GM19025 (cell line): ENCODE results near the gene SCAI.
"Not testable (repeated sequence)": the region's sequence is repeated elsewhere in the genome, so short reads cannot be mapped to it uniquely, and the experiment has no call there.

Experiments
- ATAC-seq: cut with Tn5 transposase; IDR thresholded peaks from one replicate; pipeline ENCODE4 v1.9.1; 2021; ENCODE audit warnings: mild to moderate bottlenecking, low read depth, moderate library complexity; ENCODE audit not compliant: unreplicated experiment

SCAI gene

DNA sequence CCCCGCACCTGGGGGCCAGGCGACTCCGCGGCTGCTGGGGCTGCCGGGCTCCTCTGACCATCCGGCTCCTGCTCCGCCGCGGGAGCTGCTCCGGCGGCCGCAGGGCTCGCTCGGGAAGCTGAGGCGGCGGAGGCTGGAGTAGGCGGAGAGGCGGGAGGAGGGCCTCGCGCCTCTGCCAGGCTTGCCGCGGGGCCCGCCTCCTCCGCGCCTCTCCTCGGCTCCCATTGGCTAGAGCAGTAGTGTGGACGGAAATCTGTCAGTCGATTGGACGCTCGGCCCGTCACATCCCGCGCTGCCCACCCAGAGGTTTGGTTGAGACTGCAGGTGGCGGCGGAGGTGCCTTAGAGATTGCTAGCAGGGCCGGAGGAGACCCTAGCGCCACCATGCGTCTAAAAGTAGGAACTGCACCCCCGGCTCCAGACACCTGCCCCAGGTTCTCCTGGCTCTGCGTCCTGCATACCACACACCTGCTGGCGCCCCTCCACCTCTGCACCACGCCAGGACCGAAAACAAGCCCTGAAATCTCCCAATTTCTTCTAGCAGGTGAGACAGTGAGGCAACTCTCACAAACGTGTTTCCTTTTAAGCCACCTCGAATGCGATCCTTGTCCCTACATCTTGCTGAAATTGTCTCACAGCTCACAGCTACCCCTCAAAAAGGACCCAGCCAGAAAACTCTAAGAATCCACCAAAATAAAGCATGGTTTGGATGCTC lies at the start of gene SCAI:
Gene SCAI, minus strand, starts transcription at position 152 of the 714 bp plus-strand sequence. Its CDS starts 91 bp downstream, at position 61.
- ATAC-seq: peak; percentile 98

DNA sequence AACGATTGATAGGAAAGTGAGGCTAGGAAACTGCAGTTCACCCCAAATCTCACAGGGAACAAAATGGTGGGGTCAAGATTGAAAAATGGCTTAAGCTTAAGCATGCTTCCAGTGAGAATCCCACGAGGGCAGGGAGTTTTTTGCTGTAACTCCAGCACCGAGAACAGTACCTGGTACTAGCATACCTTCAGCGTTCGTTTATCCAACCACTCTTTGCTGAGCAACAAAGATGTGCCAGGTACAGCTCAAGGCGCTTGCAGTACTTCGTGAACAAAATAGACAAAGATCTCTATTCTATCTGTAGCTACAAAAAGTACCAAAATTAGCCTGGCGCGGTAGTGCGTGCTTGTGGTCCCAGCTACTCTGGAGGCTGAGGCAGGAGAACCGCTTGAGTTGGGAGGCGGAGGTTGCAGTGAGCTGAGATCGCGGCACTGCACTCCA lies 47.1 kb upstream of the SCAI start:
- ATAC-seq: no peak

- peak; percentile 96 for ATAC-seq
Observed at GRCh38 chr9:125189361-125190289, 46.3 kb upstream of the SCAI start, which contains the start of gene PPP6C. Gene PPP6C, minus strand, starts transcription at chr9:125189803. Its CDS starts 85 bp downstream, at chr9:125189718.

DNA sequence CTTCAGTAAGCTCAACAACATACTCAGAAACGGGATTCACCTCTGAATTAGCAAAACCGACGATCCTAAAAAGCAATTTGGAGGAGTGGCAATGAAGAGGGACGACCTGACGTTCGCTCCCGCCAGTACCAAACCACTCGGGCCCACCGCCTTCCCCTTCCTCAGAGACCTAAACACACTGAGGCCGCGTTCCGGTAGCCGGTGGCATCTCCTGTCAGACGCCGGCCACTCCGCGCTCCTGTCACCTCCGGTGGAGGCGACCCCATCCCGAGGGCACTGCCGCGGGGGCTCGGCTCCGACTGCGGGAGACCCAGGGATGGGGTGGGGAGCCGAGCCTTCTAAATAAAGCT lies 45.7 kb upstream of the SCAI start:
- no peak for ATAC-seq

DNA sequence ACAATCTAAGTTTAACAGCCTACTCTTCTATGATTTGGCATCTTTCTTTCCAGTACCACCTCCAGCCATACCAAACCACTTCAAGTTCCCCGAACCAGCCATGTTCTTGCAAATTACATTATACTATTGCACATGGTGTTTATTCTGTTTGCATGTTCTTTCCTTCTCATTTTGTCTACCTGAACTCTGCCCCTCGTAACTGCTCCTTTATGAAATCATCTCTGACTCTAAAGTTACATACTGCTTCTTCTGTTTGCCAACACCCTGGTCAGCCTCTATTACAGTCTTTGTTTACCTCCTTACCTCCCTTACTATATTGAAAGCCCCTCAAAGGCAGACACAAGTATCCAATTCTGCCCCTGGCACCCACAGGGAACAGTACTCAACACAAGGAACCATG lies 40.2 kb upstream of the SCAI start:
- no peak for ATAC-seq

DNA sequence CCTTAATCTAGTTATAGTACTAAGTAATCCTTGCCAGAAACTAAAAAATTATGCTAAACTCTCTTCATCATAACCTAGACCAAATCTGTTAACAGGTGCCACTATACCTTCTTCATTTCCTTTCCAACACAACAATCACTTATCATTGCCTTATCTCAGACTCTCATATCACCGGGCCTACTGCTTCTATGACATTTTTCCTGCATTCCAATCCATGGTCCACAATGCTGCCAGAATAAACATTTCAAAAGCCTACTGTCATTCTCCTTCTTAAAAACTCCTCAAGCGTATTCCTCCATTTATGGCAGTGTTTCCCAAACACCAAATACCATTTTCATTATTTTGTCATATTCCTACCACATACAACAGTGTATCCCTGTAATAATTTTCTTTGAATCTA lies 39.7 kb upstream of the SCAI start:
- ATAC-seq: no peak

- ATAC-seq: not testable (repeated sequence)
Observed at GRCh38 chr9:125181756-125182155, 38.4 kb upstream of the SCAI start.

- no peak for ATAC-seq
Observed at GRCh38 chr9:125180876-125181275, 37.5 kb upstream of the SCAI start.

DNA sequence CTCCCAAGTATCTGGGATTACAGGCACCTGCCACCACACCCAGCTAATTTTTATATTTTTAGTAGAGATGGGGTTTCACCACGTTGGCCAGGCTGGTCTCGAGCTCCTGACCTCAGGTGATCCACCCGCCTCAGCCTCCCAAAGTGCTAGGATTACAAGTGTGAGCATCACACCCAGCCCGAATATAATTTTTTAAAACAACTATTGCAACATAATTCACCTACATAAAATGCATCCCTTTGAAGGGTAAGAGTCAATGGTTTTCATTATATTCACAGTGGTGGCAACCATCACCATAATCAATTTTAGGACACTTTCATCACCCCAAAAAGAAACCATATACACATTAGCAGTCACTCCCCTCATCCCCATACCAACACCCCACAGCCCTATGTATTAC lies 36.4 kb upstream of the SCAI start:
- ATAC-seq: not testable (repeated sequence)

DNA sequence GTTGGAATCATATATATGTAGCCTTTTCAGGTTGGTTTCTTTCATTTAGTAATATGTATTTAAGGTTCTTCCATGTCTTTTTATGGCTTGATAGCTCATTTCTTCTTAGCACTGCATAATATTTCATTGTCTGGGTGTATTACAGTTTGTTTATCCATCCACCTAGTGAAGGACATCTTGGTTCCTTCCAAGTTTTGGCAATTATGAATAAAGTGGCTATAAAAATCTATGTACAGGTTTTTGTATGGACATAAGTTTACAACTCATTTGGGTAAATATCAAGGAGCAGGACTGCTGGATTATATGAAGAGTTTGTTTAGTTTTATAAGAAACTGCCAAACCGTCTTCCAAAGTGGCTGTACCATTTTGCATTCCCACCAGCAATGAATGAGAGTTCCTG lies 34.6 kb upstream of the SCAI start:
- ATAC-seq: no peak

DNA sequence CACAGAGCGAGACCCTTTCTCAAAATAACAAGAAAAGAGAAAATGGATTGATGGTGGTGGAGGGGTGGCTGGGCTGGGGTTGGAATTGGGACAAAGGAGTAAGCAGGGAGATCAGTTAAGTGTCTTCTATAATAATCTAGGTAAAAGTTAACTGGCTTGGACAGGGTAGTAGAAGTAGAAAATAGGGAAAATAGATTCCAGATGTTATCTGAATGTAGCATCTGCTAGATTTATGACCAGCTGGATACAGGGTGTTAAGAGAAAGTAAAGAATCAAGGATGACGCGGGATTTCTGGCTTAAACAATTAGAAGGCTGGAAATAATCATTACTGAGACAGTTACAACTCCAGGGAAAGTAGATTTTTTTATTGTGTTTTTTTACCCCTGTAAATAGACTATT lies 33.3 kb upstream of the SCAI start:
- no peak for ATAC-seq

- no peak for ATAC-seq
Observed at GRCh38 chr9:125172031-125172755, 28.9 kb upstream of the SCAI start.

GRCh38 chr9:125169895-125170294 lies 26.6 kb upstream of the SCAI start:
- no peak for ATAC-seq

- ATAC-seq: no peak
Observed at GRCh38 chr9:125166762-125167161, 23.4 kb upstream of the SCAI start.

DNA sequence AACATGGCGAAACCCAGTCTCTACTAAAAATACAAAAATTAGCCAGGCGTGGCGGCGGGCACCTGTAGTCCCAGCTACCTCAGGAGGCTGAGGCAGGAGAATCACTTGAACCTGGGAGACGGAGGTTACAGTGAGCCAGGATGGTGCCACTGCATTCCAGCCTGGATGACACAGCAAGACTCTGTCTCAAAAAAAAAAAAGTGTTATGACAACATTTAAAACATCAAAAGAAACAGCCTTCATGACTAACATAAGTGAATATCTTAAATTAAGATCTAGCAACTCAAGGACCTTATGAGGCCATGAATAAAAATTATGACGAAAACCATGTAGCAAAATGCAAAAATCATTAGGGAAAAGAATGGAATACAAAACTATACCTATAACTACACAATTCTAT lies 19.6 kb upstream of the SCAI start:
- ATAC-seq: not testable (repeated sequence)

DNA sequence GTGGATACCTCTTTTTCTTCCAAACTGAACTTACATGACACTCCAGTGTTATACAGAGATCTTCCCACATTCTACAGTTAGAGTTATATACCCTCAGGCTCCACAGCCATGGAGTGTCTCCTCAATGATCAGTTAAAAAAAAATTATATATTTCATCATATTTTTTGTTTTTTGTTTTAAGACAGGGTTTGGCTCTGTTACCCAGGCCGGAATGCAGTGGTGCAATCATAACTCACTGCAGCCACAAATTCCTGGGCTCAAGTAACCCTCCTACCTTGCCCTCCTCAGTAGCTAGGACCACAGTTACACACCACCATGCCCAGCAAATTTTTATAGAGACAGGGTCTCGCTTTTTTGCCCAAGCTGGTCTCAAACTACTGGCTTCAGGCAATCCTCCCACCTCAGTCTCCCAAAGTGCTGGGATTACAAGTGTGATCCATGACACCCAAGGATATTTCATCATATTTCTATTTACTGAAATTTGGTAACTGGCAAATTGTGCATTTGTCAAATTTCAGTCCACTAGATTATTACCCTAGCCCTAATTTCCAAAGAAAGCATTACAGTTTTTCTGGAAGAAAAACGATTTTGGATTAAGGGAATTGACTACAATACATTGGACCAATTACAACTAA lies 18.1 kb upstream of the SCAI start:
- no peak for ATAC-seq

- ATAC-seq: no peak
Observed at GRCh38 chr9:125160750-125161149, 17.4 kb upstream of the SCAI start.

DNA sequence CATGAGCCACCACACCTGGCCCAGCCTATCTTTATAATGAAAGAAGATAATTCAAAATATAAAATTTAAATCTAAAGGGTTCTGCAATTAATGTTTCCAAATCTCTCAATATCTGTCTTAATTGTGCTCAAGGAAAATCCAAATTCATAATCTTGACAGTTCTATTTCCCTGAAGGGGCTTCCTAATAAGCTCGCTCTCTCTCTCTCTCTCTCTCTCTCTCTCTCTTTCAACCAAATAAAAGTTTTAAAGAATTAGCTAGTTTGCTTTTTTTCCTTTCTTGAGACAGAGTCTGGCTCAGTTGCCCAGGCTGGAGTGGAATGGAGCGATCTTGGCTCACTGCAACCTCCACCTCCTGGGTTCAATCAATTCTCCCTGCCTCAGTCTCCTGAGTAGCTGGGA lies 13.2 kb upstream of the SCAI start:
- ATAC-seq: no peak

DNA sequence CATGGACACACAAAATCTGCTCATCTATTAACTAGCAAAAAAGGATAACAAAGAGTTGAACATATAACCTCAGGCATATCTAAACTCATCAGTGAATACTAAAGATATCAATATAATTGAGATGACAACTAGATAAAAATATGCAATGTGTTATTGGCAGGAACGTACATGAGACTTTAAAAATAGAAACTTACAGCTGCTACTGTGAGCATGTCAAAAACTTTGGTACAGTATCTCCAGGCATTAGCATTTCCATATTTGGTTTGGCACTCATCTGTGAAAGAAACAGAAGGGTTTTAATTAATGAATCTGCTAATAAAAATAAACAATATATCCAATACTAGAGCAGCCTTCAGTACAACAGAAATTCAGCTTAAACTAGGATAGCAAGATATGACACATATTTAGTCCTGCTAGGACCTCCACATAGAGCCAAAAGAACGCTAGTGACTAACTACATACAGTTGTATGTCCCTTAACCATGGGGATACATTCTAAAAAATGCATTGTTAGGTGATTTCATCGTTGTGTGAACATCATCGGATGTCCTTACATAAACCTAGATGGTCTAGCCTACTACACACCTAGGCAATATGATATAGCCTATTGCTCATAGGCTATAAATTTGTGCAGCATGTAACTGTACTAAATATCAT lies 10.5 kb upstream of the SCAI start:
- ATAC-seq: no peak

DNA sequence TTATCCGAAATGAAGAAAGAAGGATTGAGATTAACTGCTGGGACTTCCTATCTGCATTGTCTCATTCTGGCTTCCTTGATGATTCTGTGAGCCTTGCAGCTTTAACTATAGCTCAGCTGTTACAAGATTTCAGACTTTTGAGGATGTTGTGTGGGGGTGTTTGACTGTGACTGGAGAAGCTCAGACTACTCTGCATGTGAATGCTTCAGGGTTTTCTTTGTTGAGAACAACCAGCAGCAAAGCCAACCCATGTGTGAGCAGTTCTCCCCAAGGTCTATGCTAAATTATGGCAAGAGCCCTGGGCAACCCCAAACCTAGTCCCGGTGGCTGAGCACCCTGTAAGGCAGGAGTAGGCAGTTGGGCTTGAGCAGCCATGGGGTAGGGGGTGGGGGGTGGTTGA lies 8.4 kb upstream of the SCAI start:
- no peak for ATAC-seq
